HEK293 (cell line): ENCODE measurements around the gene JTB.

ENCODE experiments used
- CTCF ChIA-PET: fragments of 350-600 bp; formaldehyde crosslinking; extraction: SDS; loops from one replicate; lab custom pipeline; 2021; ENCODE audit warnings: antibody characterized with exemption; lab: Yijun Ruan, JAX
- POLR2A ChIA-PET: fragments of 300-600 bp; formaldehyde crosslinking; extraction: SDS; loops from one replicate; lab custom pipeline; 2020; ENCODE audit warnings: antibody characterized with exemption, inconsistent platforms; lab: Yijun Ruan, JAX
- H3K27ac ChIP-seq: fragments of 200-500 bp; sonication (Bioruptor generic); 2 replicates; pipeline ENCODE4 v1.5.1; 2014; ENCODE audit warnings: low read depth, low read length, control low read depth, inconsistent platforms; ENCODE audit errors: extremely low read depth
- H3K36me3 ChIP-seq, 2 experiments: fragments of 200-500 bp in 1 of 2; sonication (Bioruptor generic) in 1 of 2; 1 replicate in 1 of 2; 2 replicates in 1 of 2; pipeline ENCODE4 v1.5.1; 2014 to 2017; ENCODE audit warnings: inconsistent platforms in 2 of 2, low read length in 2 of 2; ENCODE audit not compliant: control insufficient read depth in 2 of 2, insufficient read depth in 1 of 2
- H3K4me1 ChIP-seq: fragments of 200-500 bp; sonication (Bioruptor generic); 2 replicates; pipeline ENCODE4 v1.5.1; 2014; ENCODE audit warnings: mild to moderate bottlenecking, low read length, inconsistent platforms; ENCODE audit not compliant: control insufficient read depth, insufficient read depth
- H3K4me3 ChIP-seq: 2 replicates; pipeline ENCODE4 v1.5.1; 2011; ENCODE audit warnings: low read depth, mild to moderate bottlenecking, control low read depth, low read length, moderate library complexity
- H3K9me3 ChIP-seq: fragments of 200-500 bp; sonication (Bioruptor generic); 2 replicates; pipeline ENCODE4 v1.5.1; 2014; ENCODE audit warnings: low read depth, low read length, inconsistent platforms; ENCODE audit not compliant: control insufficient read depth, insufficient read depth
- BCL11B ChIP-seq: fragments of 450-650 bp; formaldehyde crosslinking; IDR thresholded peaks from 2 replicates; pipeline ENCODE4 v1.5.1; 2016; ENCODE audit warnings: low read depth, missing biosample characterization, missing genetic modification characterization
- HOXD13 ChIP-seq: sonication (generic); formaldehyde crosslinking; IDR thresholded peaks from 2 replicates; pipeline ENCODE4 v1.8.0; 2022; ENCODE audit warnings: missing genetic modification reagents, borderline replicate concordance
- OSR2 ChIP-seq: fragments of 450-650 bp; formaldehyde crosslinking; IDR thresholded peaks from 2 replicates; pipeline ENCODE4 v1.5.1; 2016; ENCODE audit warnings: missing biosample characterization, missing genetic modification characterization
- PATZ1 ChIP-seq: fragments of 450-650 bp; formaldehyde crosslinking; IDR thresholded peaks from 2 replicates; pipeline ENCODE4 v1.5.1; 2016; ENCODE audit warnings: missing biosample characterization, missing genetic modification characterization
- RBAK ChIP-seq: fragments of 450-650 bp; formaldehyde crosslinking; IDR thresholded peaks from 2 replicates; pipeline ENCODE4 v1.5.1; 2016; ENCODE audit warnings: missing biosample characterization, missing genetic modification characterization
- SP7 ChIP-seq: fragments of 450-650 bp; formaldehyde crosslinking; IDR thresholded peaks from 2 replicates; pipeline ENCODE4 v1.5.1; 2016; ENCODE audit warnings: missing biosample characterization, missing genetic modification characterization
- TRIM28 ChIP-seq: IDR thresholded peaks from 2 replicates; pipeline ENCODE4 v1.6.1; 2011; ENCODE audit warnings: low read length, control low read depth, borderline replicate concordance
- YY1 ChIP-seq: fragments of 450-650 bp; formaldehyde crosslinking; IDR thresholded peaks from 2 replicates; pipeline ENCODE4 v1.5.1; 2018; ENCODE audit warnings: missing biosample characterization, missing genetic modification characterization
- ZBTB1 ChIP-seq: fragments of 450-650 bp; formaldehyde crosslinking; IDR thresholded peaks from 2 replicates; pipeline ENCODE4 v1.5.1; 2016; ENCODE audit warnings: missing biosample characterization, missing genetic modification characterization
- ZBTB10 ChIP-seq: fragments of 450-650 bp; formaldehyde crosslinking; IDR thresholded peaks from 2 replicates; pipeline ENCODE4 v1.5.1; 2016; ENCODE audit warnings: missing biosample characterization, missing genetic modification characterization
- ZFHX2 ChIP-seq: fragments of 450-650 bp; formaldehyde crosslinking; conservative IDR thresholded peaks from 2 replicates; pipeline ENCODE4 v1.5.1; 2016; ENCODE audit warnings: missing biosample characterization, missing genetic modification characterization
- ZNF214 ChIP-seq: fragments of 450-650 bp; formaldehyde crosslinking; IDR thresholded peaks from 2 replicates; pipeline ENCODE4 v1.5.1; 2017; ENCODE audit warnings: missing biosample characterization, mild to moderate bottlenecking, missing genetic modification characterization, borderline replicate concordance
- ZNF221 ChIP-seq: fragments of 450-650 bp; formaldehyde crosslinking; IDR thresholded peaks from 2 replicates; pipeline ENCODE4 v1.5.1; 2017; ENCODE audit warnings: missing biosample characterization, missing genetic modification characterization, borderline replicate concordance
- ZNF223 ChIP-seq: fragments of 450-650 bp; formaldehyde crosslinking; IDR thresholded peaks from 2 replicates; pipeline ENCODE4 v1.5.1; 2016; ENCODE audit warnings: missing biosample characterization, missing genetic modification characterization
- ZNF266 ChIP-seq: fragments of 450-650 bp; formaldehyde crosslinking; IDR thresholded peaks from 2 replicates; pipeline ENCODE4 v1.5.1; 2016; ENCODE audit warnings: missing biosample characterization, missing genetic modification characterization, low read depth
- ZNF311 ChIP-seq: fragments of 450-650 bp; formaldehyde crosslinking; IDR thresholded peaks from 2 replicates; pipeline ENCODE4 v1.5.1; 2017; ENCODE audit warnings: missing biosample characterization, missing genetic modification characterization, borderline replicate concordance
- ZNF426 ChIP-seq: fragments of 450-650 bp; formaldehyde crosslinking; IDR thresholded peaks from 2 replicates; pipeline ENCODE4 v1.5.1; 2017; ENCODE audit warnings: missing biosample characterization, missing genetic modification characterization, mild to moderate bottlenecking, inconsistent platforms, moderate library complexity
- ZNF488 ChIP-seq: fragments of 450-650 bp; formaldehyde crosslinking; IDR thresholded peaks from 2 replicates; pipeline ENCODE4 v1.5.1; 2016; ENCODE audit warnings: missing biosample characterization, missing genetic modification characterization
- ZNF660 ChIP-seq: fragments of 450-650 bp; IDR thresholded peaks from 2 replicates; pipeline ENCODE4 v1.5.1; 2018; ENCODE audit warnings: missing biosample characterization, mild to moderate bottlenecking, missing genetic modification characterization
- ZNF670 ChIP-seq: fragments of 450-650 bp; formaldehyde crosslinking; IDR thresholded peaks from 2 replicates; pipeline ENCODE4 v1.5.1; 2016; ENCODE audit warnings: missing biosample characterization, missing genetic modification characterization, low read depth
- TF ChIP-seq, protein P1 (sequence below): IDR thresholded peaks from 2 replicates; pipeline ENCODE4 v1.6.1; 2011; ENCODE audit warnings: mild to moderate bottlenecking, low read depth, low read length, borderline replicate concordance

The JTB gene

GRCh38 chr1:153968408-153968807, 9.1 kb downstream of the JTB start:
- POLR2A ChIA-PET: interaction anchor here (1.9 to 5.2 kb wide), 5 partner anchors 9 to 46 kb away, joined by 7 to 137 read pairs (median 31); partner anchors contain the start of genes GATAD2B, JTB, RAB13 and RPS27
- peak overlapping the region; percentile 29 for H3K4me3 ChIP-seq
- TF ChIP-seq ZFHX2 (0 out of 2 replicates have a peak, but pooled peaks have one; percentile 17), ZNF223 (tag by site-specific recombination) (no peak)
- peaks cover 0 to 15% of the 10 kb centered on the region in 2 experiments; a peak in 2 of 3 replicates for H3K36me3 ChIP-seq
- CTCF ChIA-PET: interaction anchor here (0.5 to 3.1 kb wide), 7 partner anchors 8 to 341 kb away, joined by 4 to 19 read pairs (median 5); partner anchors contain the start of genes JTB, RAB13, S100A1 and S100A13
- no peaks in the 10 kb centered on the region; the same call in 1 of the 2 replicates for H3K4me1 ChIP-seq
- H3K9me3 ChIP-seq: no peaks in the 10 kb centered on the region
- no peak overlapping the region; the same call in 1 of the 2 replicates for H3K27ac ChIP-seq

GRCh38 chr1:153968000-153968363, 9.5 kb downstream of the JTB start:
- H3K4me3 ChIP-seq: peak overlapping the region; percentile 29
- H3K4me1 ChIP-seq: no peaks in the 10 kb centered on the region; the same call in 1 of the 2 replicates
- peak overlapping the region; percentile 87 for H3K27ac ChIP-seq
- POLR2A ChIA-PET: interaction anchor here (0.7 to 5.2 kb wide), 17 partner anchors 9 to 403 kb away, joined by 3 to 137 read pairs (median 7); partner anchors contain the start of genes CHTOP, CRTC2, DENND4B and GATAD2B
- H3K9me3 ChIP-seq: no peaks in the 10 kb centered on the region
- H3K36me3 ChIP-seq: peaks cover 0 to 11% of the 10 kb centered on the region in 2 experiments; a peak in 2 of 3 replicates
- TF ChIP-seq ZNF426 (tag by site-specific recombination) (no peak), ZNF660 (tag by site-specific recombination) (0 out of 2 replicates have a peak, but pooled peaks have one; percentile 27)
- CTCF ChIA-PET: interaction anchor here (0.8 to 3.1 kb wide), 8 partner anchors 9 to 340 kb away, joined by 4 to 19 read pairs (median 6); partner anchors contain the start of genes JTB, RAB13, S100A1 and S100A13

- ChIA-PET CTCF (interaction anchor here (0.6 to 3.1 kb wide), 11 partner anchors 10 to 614 kb away, joined by 3 to 19 read pairs (median 5); partner anchors contain the start of genes DENND4B, JTB, RAB13 and S100A1), POLR2A (interaction anchor here (0.5 to 5.2 kb wide), 22 partner anchors 9 to 403 kb away, joined by 3 to 137 read pairs (median 6); partner anchors contain the start of genes CHTOP, CRTC2, DENND4B and GATAD2B)
- Histone ChIP-seq H3K4me3 (peak within 1 kb of the TSS; percentile 51), H3K27ac (peak within 1 kb of the TSS; percentile 87), H3K36me3 (peaks cover 0 to 4% of the 10 kb centered on the region in 2 experiments; a peak in 2 of 3 replicates), H3K4me1 (peaks cover 3% of the 10 kb centered on the region; the same call in 1 of the 2 replicates), H3K9me3 (no peaks in the 10 kb centered on the region)
- TF ChIP-seq ZBTB1 (tag by site-specific recombination) (no peak), ZNF488 (no peak), ZNF311 (tag by site-specific recombination) (no peak), SP7 (tag by site-specific recombination) (peak; percentile 82; the same call in 1 of the 2 replicates), HOXD13 (CRISPR knock-in tag) (0 out of 2 replicates have a peak, but pooled peaks have one; percentile 54), BCL11B (tag by site-specific recombination) (peak; percentile 87), ZNF426 (tag by site-specific recombination) (no peak), ZNF214 (no peak), YY1 (peak; percentile 84), ZNF670 (tag by site-specific recombination) (no peak), ZNF266 (tag by site-specific recombination) (no peak), RBAK (tag by site-specific recombination) (no peak), OSR2 (peak; percentile 68), ZNF221 (tag by site-specific recombination) (no peak), PATZ1 (tag by site-specific recombination) (peak; percentile 92), ZBTB10 (tag by site-specific recombination) (0 out of 2 replicates have a peak, but pooled peaks have one; percentile 64), ZFHX2 (peak; percentile 54), TRIM28 (peak; percentile 87)
- TF ChIP-seq, protein P1, sequence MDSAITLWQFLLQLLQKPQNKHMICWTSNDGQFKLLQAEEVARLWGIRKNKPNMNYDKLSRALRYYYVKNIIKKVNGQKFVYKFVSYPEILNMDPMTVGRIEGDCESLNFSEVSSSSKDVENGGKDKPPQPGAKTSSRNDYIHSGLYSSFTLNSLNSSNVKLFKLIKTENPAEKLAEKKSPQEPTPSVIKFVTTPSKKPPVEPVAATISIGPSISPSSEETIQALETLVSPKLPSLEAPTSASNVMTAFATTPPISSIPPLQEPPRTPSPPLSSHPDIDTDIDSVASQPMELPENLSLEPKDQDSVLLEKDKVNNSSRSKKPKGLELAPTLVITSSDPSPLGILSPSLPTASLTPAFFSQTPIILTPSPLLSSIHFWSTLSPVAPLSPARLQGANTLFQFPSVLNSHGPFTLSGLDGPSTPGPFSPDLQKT: peak; percentile 16; the same call in 1 of the 2 replicates
These were observed 10.1 kb downstream of the JTB start, which contains the start of gene CREB3L4 for GRCh38 chr1:153967107-153967999. Gene CREB3L4, plus strand, starts transcription at chr1:153967902. Its CDS starts 624 bp downstream, at chr1:153968526.
